HCT116 (cell line): ENCODE measurements around the gene BAIAP2.

Experiments
- EZH2 ChIP-seq: fragments of 200-600 bp; sonication (generic); IDR thresholded peaks from 2 replicates; pipeline ENCODE4 v1.6.1; 2017; ENCODE audit warnings: antibody characterized with exemption, mixed run types
- TF ChIP-seq, protein P1 (sequence below), 3 experiments: fragments of 200-600 bp in 1 of 3; sonication (generic) in 1 of 3; IDR thresholded peaks in 2 of 3; conservative IDR thresholded peaks in 1 of 3; 2 replicates each; pipeline ENCODE4 v1.5.1; 2012 to 2017; ENCODE audit warnings: low read depth in 2 of 3, low read length in 2 of 3, antibody characterized with exemption in 1 of 3, borderline replicate concordance in 1 of 3, control low read depth in 1 of 3, mild to moderate bottlenecking in 1 of 3, mixed read lengths in 1 of 3, mixed run types in 1 of 3, moderate library complexity in 1 of 3; ENCODE audit not compliant: insufficient read depth in 1 of 3

DNA sequence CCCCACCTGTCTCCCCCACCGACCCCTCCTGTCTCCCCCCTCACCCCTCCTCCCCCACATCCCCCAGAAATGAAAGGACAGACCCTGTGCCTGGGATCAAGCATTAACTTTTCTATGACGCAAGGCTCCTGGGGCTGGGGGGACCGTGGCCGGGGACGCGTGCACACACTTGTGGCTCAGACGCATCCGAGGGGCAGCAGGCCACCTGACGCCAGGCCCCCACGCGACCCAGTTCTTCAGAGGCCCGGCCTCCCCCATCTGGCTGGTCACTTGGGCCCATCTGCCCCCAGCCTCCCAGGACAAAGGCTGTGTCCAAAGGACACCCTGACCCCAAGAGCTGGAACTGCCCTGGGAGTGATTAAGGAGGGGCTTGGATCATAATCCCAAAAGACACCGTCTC, 116.3 kb downstream of the BAIAP2 start:
- TF ChIP-seq, protein P1, sequence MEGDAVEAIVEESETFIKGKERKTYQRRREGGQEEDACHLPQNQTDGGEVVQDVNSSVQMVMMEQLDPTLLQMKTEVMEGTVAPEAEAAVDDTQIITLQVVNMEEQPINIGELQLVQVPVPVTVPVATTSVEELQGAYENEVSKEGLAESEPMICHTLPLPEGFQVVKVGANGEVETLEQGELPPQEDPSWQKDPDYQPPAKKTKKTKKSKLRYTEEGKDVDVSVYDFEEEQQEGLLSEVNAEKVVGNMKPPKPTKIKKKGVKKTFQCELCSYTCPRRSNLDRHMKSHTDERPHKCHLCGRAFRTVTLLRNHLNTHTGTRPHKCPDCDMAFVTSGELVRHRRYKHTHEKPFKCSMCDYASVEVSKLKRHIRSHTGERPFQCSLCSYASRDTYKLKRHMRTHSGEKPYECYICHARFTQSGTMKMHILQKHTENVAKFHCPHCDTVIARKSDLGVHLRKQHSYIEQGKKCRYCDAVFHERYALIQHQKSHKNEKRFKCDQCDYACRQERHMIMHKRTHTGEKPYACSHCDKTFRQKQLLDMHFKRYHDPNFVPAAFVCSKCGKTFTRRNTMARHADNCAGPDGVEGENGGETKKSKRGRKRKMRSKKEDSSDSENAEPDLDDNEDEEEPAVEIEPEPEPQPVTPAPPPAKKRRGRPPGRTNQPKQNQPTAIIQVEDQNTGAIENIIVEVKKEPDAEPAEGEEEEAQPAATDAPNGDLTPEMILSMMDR (IDR thresholded peaks at IDR 0.05 in 2 of 3, conservative IDR thresholded peaks at IDR 0.05 in 1 of 3; ENCODE audit: borderline replicate concordance in 1 of 3, insufficient read depth in 1 of 3, low read depth in 2 of 3, low read length in 2 of 3): no peak
- TF ChIP-seq EZH2: no peak
